ENCODE measurements around the gene SH3BP5.

SH3BP5 gene

GRCh38 chr3:15307580-15307979 lies 24.8 kb downstream of the SH3BP5 start:
- no peak for TF ChIP-seq CTCF (IDR thresholded peaks at IDR 0.05; ENCODE audit: borderline replicate concordance, insufficient read depth, low read depth, low read length)

DNA sequence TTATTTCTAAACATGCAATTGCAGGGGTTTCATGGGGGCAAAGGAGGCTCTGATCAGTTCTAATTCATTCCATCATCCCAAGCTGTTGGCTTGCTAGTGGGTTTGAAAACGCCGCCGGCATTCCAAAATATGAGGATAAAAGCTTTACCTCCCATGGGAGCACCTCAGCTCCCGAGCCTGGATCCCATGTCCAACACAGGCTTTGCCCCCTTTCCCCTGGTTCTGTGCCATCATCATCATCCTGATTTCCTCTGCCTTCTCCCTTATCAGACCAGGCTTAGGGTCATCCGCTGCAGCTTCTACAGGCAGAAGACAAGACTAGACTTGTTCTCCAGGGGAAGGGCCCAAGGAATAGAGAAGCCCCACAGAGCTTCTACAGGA lies 25.4 kb downstream of the SH3BP5 start:
- H3K4me3 ChIP-seq (ENCODE audit: low read depth, low read length) = no peak overlapping the region
- no peak for TF ChIP-seq CTCF (IDR thresholded peaks at IDR 0.05; ENCODE audit: borderline replicate concordance, insufficient read depth, low read depth, low read length)

More at GRCh38 chr3:15307580-15307979, 24.8 kb downstream of the SH3BP5 start:
- no peak overlapping the region for H3K4me3 ChIP-seq (ENCODE audit: low read depth, low read length)

DNA sequence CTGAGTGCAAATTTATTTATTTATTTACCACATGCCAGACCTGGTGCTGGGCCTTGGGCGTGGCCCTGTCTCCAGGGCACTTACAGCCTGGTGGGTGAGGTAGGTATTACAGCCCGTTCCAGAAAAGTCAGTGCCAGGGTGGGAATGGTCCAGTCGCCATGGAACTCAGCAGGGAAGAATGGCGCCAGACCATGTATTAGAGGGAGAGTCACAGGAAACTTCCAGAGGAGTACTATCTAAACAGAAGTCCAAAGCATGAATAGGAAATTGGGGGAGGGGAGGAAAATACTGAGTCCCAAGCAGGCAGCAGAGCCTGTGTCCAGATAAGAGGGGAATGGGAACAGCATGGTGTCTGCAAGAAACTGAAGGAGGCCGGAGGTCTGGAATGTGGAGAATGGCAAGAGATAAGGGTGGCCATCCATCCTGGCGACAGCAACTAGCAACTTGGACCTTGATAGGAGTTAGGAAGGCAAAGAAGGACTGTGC lies 27.0 kb downstream of the SH3BP5 start:
- TF ChIP-seq CTCF (IDR thresholded peaks at IDR 0.05; ENCODE audit: borderline replicate concordance, insufficient read depth, low read depth, low read length) = peak; percentile 44; the same call in 1 of the 2 replicates
- no peak overlapping the region for H3K4me3 ChIP-seq (ENCODE audit: low read depth, low read length)

GRCh38 chr3:15303728-15304127 lies 28.7 kb downstream of the SH3BP5 start:
- no peak overlapping the region for H3K4me3 ChIP-seq (ENCODE audit: low read depth, low read length)
- TF ChIP-seq CTCF (IDR thresholded peaks at IDR 0.05; ENCODE audit: borderline replicate concordance, insufficient read depth, low read depth, low read length) = no peak

- H3K4me3 ChIP-seq (ENCODE audit: low read depth, low read length) = no peak overlapping the region
- TF ChIP-seq CTCF (IDR thresholded peaks at IDR 0.05; ENCODE audit: borderline replicate concordance, insufficient read depth, low read depth, low read length) = no peak
Observed at GRCh38 chr3:15303216-15303615, 29.2 kb downstream of the SH3BP5 start.

DNA sequence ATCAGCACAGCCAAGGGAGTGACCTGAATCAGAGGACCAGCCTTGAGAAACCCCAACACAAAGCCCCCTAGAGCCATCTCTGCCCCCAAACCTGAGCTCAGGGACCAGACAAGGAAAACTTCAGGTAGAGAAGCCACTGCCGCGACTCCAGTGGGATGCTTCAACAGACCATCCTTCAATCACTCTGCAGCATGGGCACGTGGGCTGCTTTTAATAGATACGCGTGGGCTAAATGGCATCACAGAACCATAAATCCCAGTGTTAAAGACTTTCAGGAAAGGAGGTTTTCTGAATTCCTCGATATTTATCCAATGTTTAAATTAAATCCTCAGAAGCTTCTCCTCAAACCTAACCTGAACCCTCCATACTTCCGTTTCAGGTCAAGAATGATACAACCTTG lies 30.6 kb downstream of the SH3BP5 start:
- no peak overlapping the region for H3K4me3 ChIP-seq (ENCODE audit: low read depth, low read length)
- no peak for TF ChIP-seq CTCF (IDR thresholded peaks at IDR 0.05; ENCODE audit: borderline replicate concordance, insufficient read depth, low read depth, low read length)

GRCh38 chr3:15300323-15301078 lies 31.9 kb downstream of the SH3BP5 start:
- no peak for TF ChIP-seq CTCF (IDR thresholded peaks at IDR 0.05; ENCODE audit: borderline replicate concordance, insufficient read depth, low read depth, low read length)
- no peak overlapping the region for H3K4me3 ChIP-seq (ENCODE audit: low read depth, low read length)

Data from GM12875 (cell line).